HepG2 (cell line): ENCODE measurements around the gene SORL1-AS1.

Source experiments
- CHD4 ChIP-seq: fragments of 200-600 bp; sonication (generic); IDR thresholded peaks from 2 replicates; pipeline ENCODE4 v1.7.0; 2017; ENCODE audit warnings: mild to moderate bottlenecking, low read length, borderline replicate concordance
- CSRNP2 ChIP-seq: sonication (generic); formaldehyde crosslinking; conservative IDR thresholded peaks from 2 replicates; pipeline ENCODE4 v1.8.0; 2022; ENCODE audit warnings: low read depth, missing genetic modification reagents
- DRAP1 ChIP-seq: IDR thresholded peaks from 2 replicates; pipeline ENCODE4 v1.6.1; 2016; ENCODE audit warnings: missing genetic modification reagents, missing compliant biosample characterization
- HOMEZ ChIP-seq: IDR thresholded peaks from 2 replicates; pipeline ENCODE4 v1.6.1; 2016; ENCODE audit warnings: low read depth
- KAT2B ChIP-seq: fragments of 150-350 bp; IDR thresholded peaks from 2 replicates; pipeline ENCODE4 v1.6.1; 2014; ENCODE audit warnings: low read depth, low read length, borderline replicate concordance
- MAFK ChIP-seq, 2 experiments: IDR thresholded peaks in 1 of 2; conservative IDR thresholded peaks in 1 of 2; 2 replicates each; pipeline ENCODE4 v1.6.1; 2011; ENCODE audit warnings: improper control_type of control experiment in 2 of 2, low read length in 2 of 2
- MXI1 ChIP-seq: IDR thresholded peaks from 3 replicates; pipeline ENCODE4 v1.6.1; 2012; ENCODE audit warnings: low read depth, low read length, inconsistent platforms, borderline replicate concordance
- NCOA2 ChIP-seq: sonication (generic); formaldehyde crosslinking; IDR thresholded peaks from 2 replicates; pipeline ENCODE4 v1.8.0; 2022; ENCODE audit warnings: inconsistent platforms
- RORA ChIP-seq: sonication (generic); formaldehyde crosslinking; IDR thresholded peaks from 2 replicates; pipeline ENCODE4 v1.5.0; 2020; ENCODE audit warnings: mild to moderate bottlenecking, missing genetic modification reagents, moderate library complexity
- SMAD3 ChIP-seq: sonication (generic); formaldehyde crosslinking; IDR thresholded peaks from 2 replicates; pipeline ENCODE4 v1.4.0; 2020; ENCODE audit warnings: missing genetic modification reagents
- SRSF4 ChIP-seq: fragments of 200-400 bp; formaldehyde crosslinking; IDR thresholded peaks from one replicate; pipeline ENCODE4 v1.6.1; 2018; ENCODE audit warnings: mild to moderate bottlenecking, low read depth, low read length, moderate library complexity; ENCODE audit not compliant: poor library complexity, severe bottlenecking
- THRA ChIP-seq: sonication (generic); formaldehyde crosslinking; IDR thresholded peaks from 2 replicates; pipeline ENCODE4 v1.4.0; 2020; ENCODE audit warnings: missing genetic modification reagents, borderline replicate concordance
- TMF1 ChIP-seq: sonication (generic); formaldehyde crosslinking; IDR thresholded peaks from 2 replicates; pipeline ENCODE4 v1.8.1; 2022; ENCODE audit warnings: low read depth, missing genetic modification reagents
- YEATS4 ChIP-seq: sonication (generic); formaldehyde crosslinking; IDR thresholded peaks from 2 replicates; pipeline ENCODE4 v1.4.0; 2020; ENCODE audit warnings: missing genetic modification reagents, borderline replicate concordance
- ZBTB1 ChIP-seq: sonication (generic); formaldehyde crosslinking; IDR thresholded peaks from 2 replicates; pipeline ENCODE4 v1.4.0; 2020; ENCODE audit warnings: missing genetic modification reagents, borderline replicate concordance
- ZBTB42 ChIP-seq: sonication (generic); formaldehyde crosslinking; IDR thresholded peaks from 2 replicates; pipeline ENCODE4 v1.5.0; 2020; ENCODE audit warnings: mild to moderate bottlenecking, missing genetic modification reagents
- ZFX ChIP-seq: sonication (generic); formaldehyde crosslinking; IDR thresholded peaks from 2 replicates; pipeline ENCODE4 v1.4.0; 2020; ENCODE audit warnings: mild to moderate bottlenecking, low read depth, missing genetic modification reagents, moderate library complexity
- ZNF10 ChIP-seq: sonication (generic); formaldehyde crosslinking; IDR thresholded peaks from 2 replicates; pipeline ENCODE4 v1.4.0; 2020; ENCODE audit warnings: mild to moderate bottlenecking, low read depth, missing genetic modification reagents, borderline replicate concordance
- ZNF292 ChIP-seq: sonication (generic); formaldehyde crosslinking; IDR thresholded peaks from 2 replicates; pipeline ENCODE4 v1.8.1; 2022; ENCODE audit warnings: mild to moderate bottlenecking, low read depth, missing genetic modification reagents, borderline replicate concordance
- ZNF33A ChIP-seq: sonication (generic); formaldehyde crosslinking; IDR thresholded peaks from 2 replicates; pipeline ENCODE4 v1.5.1; 2020; ENCODE audit warnings: missing genetic modification reagents, mild to moderate bottlenecking, moderate library complexity, borderline replicate concordance
- ZNF431 ChIP-seq: sonication (generic); formaldehyde crosslinking; IDR thresholded peaks from 2 replicates; pipeline ENCODE4 v1.9.0; 2022; ENCODE audit warnings: missing genetic modification reagents, low read depth, mild to moderate bottlenecking, borderline replicate concordance
- ZNF451 ChIP-seq: sonication (generic); formaldehyde crosslinking; IDR thresholded peaks from 2 replicates; pipeline ENCODE4 v1.5.0; 2020; ENCODE audit warnings: mild to moderate bottlenecking, missing genetic modification reagents
- ZNF557 ChIP-seq: sonication (generic); formaldehyde crosslinking; IDR thresholded peaks from 2 replicates; pipeline ENCODE4 v1.4.0; 2020; ENCODE audit warnings: missing genetic modification reagents
- ZNF616 ChIP-seq: sonication (generic); formaldehyde crosslinking; IDR thresholded peaks from 2 replicates; pipeline ENCODE4 v1.5.0; 2020; ENCODE audit warnings: low read depth, mild to moderate bottlenecking, missing genetic modification reagents
- ZNF652 ChIP-seq: IDR thresholded peaks from 2 replicates; pipeline ENCODE4 v1.6.1; 2016; ENCODE audit warnings: low read depth, borderline replicate concordance

The SORL1-AS1 gene

GRCh38 chr11:121459413-121460017 lies 6.7 kb upstream of the SORL1-AS1 start (continued):
- peak; percentile 79 for TF ChIP-seq ZFX (CRISPR knock-in tag)
- TF ChIP-seq TMF1 (CRISPR knock-in tag): 0 out of 2 replicates have a peak, but pooled peaks have one; percentile 80
- peak; percentile 81; the same call in 1 of the 2 replicates for TF ChIP-seq ZNF616 (CRISPR knock-in tag)
- peak; percentile 84 for TF ChIP-seq HOMEZ (CRISPR knock-in tag)
- peak; percentile 89; the same call in 1 of the 2 replicates for TF ChIP-seq THRA (CRISPR knock-in tag)
- TF ChIP-seq ZNF10: no peak
- TF ChIP-seq ZNF431 (CRISPR knock-in tag): peak; percentile 83
- no peak for TF ChIP-seq SRSF4
- peak; percentile 70; the same call in 1 of the 2 replicates for TF ChIP-seq DRAP1 (CRISPR knock-in tag)
- peak; percentile 98 for TF ChIP-seq NCOA2 (CRISPR knock-in tag)
- peak; percentile 96; the same call in 1 of the 2 replicates for TF ChIP-seq ZNF557 (CRISPR knock-in tag)
- peak; percentile 69; the same call in 1 of the 2 replicates for TF ChIP-seq YEATS4 (CRISPR knock-in tag)
- TF ChIP-seq SMAD3 (CRISPR knock-in tag): peak; percentile 95
- no peak for TF ChIP-seq MAFK (conservative IDR thresholded peaks at IDR 0.05 in 1 of 2, IDR thresholded peaks at IDR 0.05 in 1 of 2; ENCODE audit: low read length in 2 of 2)
- TF ChIP-seq ZNF33A (CRISPR knock-in tag): no peak
- no peak for TF ChIP-seq KAT2B
- no peak for TF ChIP-seq ZBTB1 (CRISPR knock-in tag)
- TF ChIP-seq CHD4: no peak
- peak; percentile 72; the same call in 1 of the 3 replicates for TF ChIP-seq MXI1
- TF ChIP-seq ZBTB42 (CRISPR knock-in tag): peak; percentile 29; the same call in 1 of the 2 replicates
- peak; percentile 85 for TF ChIP-seq ZNF652 (CRISPR knock-in tag)
- TF ChIP-seq ZNF292 (CRISPR knock-in tag): peak; percentile 99
- TF ChIP-seq CSRNP2 (CRISPR knock-in tag): no peak
- TF ChIP-seq ZNF451: peak; percentile 90
- TF ChIP-seq RORA (CRISPR knock-in tag): no peak
